HG03135 (cell line): ENCODE data around the gene VEGFB.

Source experiments
- ATAC-seq: cut with Tn5 transposase; IDR thresholded peaks from one replicate; pipeline ENCODE4 v1.9.1; 2021; ENCODE audit warnings: mild to moderate bottlenecking, moderate library complexity; ENCODE audit not compliant: unreplicated experiment

The VEGFB gene

GRCh38 chr11:64245797-64246620 is 11.6 kb downstream of the VEGFB start:
- no peak for ATAC-seq

GRCh38 chr11:64246621-64246870 is 12.2 kb downstream of the VEGFB start:
- ATAC-seq: peak; percentile 11

GRCh38 chr11:64246871-64247728 is 12.7 kb downstream of the VEGFB start, which contains the start of gene PPP1R14B:
Gene PPP1R14B, minus strand, starts transcription at chr11:64246943. Its CDS starts 270 bp downstream, at chr11:64246673.
- ATAC-seq: peak; percentile 33

- ATAC-seq: no peak
Observed at GRCh38 chr11:64247729-64248531, 13.5 kb downstream of the VEGFB start.

- no peak for ATAC-seq
Observed at GRCh38 chr11:64248578-64248977, 14.2 kb downstream of the VEGFB start.

- ATAC-seq: no peak
Observed at GRCh38 chr11:64249038-64249437, 14.7 kb downstream of the VEGFB start.

GRCh38 chr11:64249563-64250414 is 15.4 kb downstream of the VEGFB start:
- no peak for ATAC-seq

- ATAC-seq: no peak
Observed at GRCh38 chr11:64250415-64251015, 16.1 kb downstream of the VEGFB start.

- ATAC-seq: no peak
Observed at GRCh38 chr11:64251016-64251752, 16.8 kb downstream of the VEGFB start, which contains the start of gene PLCB3. Gene PLCB3, plus strand, starts transcription at chr11:64251530. Its CDS starts 120 bp downstream, at chr11:64251650.

GRCh38 chr11:64251753-64252002 is 17.3 kb downstream of the VEGFB start:
- no peak for ATAC-seq

GRCh38 chr11:64252003-64252872 is 17.9 kb downstream of the VEGFB start:
- no peak for ATAC-seq

- ATAC-seq: no peak
Observed at GRCh38 chr11:64253043-64253442, 18.7 kb downstream of the VEGFB start.

- no peak for ATAC-seq
Observed at GRCh38 chr11:64253481-64253880, 19.1 kb downstream of the VEGFB start.

GRCh38 chr11:64254326-64254725 is 19.9 kb downstream of the VEGFB start:
- ATAC-seq: no peak

GRCh38 chr11:64255135-64256128 is 21.0 kb downstream of the VEGFB start:
- ATAC-seq: no peak

GRCh38 chr11:64256300-64256699 is 21.9 kb downstream of the VEGFB start:
- no peak for ATAC-seq

- no peak for ATAC-seq
Observed at GRCh38 chr11:64258356-64258755, 24.0 kb downstream of the VEGFB start.
